Femur (tissue), 1 donor: ENCODE measurements around the gene AVEN.
"Not testable (repeated sequence)": the region's sequence is repeated elsewhere in the genome, so short reads cannot be mapped to it uniquely, and the experiment has no call there.

Source experiments
- DNase-seq: peaks from one replicate; pipeline ENCODE4 v3.0.0-alpha.2; 2017

Gene AVEN

GRCh38 chr15:34039790-34040113 lies 748 bp upstream of the AVEN start:
- DNase-seq, result no peak

- DNase-seq, result peak; percentile 89
These were observed 757 bp downstream of the AVEN start for GRCh38 chr15:34038023-34038870.

GRCh38 chr15:34031987-34032760 lies 6.8 kb downstream of the AVEN start:
- no peak for DNase-seq

- no peak for DNase-seq
These were observed 11.4 kb downstream of the AVEN start for GRCh38 chr15:34027606-34028005.

GRCh38 chr15:34025252-34025651 lies 13.8 kb downstream of the AVEN start:
- DNase-seq, result no peak

- no peak for DNase-seq
These were observed 15.1 kb downstream of the AVEN start for GRCh38 chr15:34023907-34024306.

GRCh38 chr15:34019369-34019990 lies 19.5 kb downstream of the AVEN start:
- DNase-seq, result no peak

- not testable (repeated sequence) for DNase-seq
These were observed 20.3 kb downstream of the AVEN start for GRCh38 chr15:34018738-34019137.

GRCh38 chr15:34018021-34018645 lies 20.9 kb downstream of the AVEN start:
- DNase-seq, result no peak

- no peak for DNase-seq
These were observed 24.4 kb downstream of the AVEN start for GRCh38 chr15:34014556-34014955.

GRCh38 chr15:34013746-34014145 lies 25.3 kb downstream of the AVEN start:
- no peak for DNase-seq

GRCh38 chr15:34012461-34013028 lies 26.5 kb downstream of the AVEN start:
- DNase-seq, result no peak

- peak; percentile 35 for DNase-seq
These were observed 27.5 kb downstream of the AVEN start for GRCh38 chr15:34011481-34011880.

GRCh38 chr15:34010921-34011320 lies 28.1 kb downstream of the AVEN start:
- no peak for DNase-seq

GRCh38 chr15:34009656-34010055 lies 29.3 kb downstream of the AVEN start:
- no peak for DNase-seq

- DNase-seq, result no peak
These were observed 32.6 kb downstream of the AVEN start for GRCh38 chr15:34006381-34006780.

GRCh38 chr15:34001536-34001935 lies 37.5 kb downstream of the AVEN start:
- DNase-seq, result no peak

- DNase-seq, result not testable (repeated sequence)
These were observed 43.3 kb downstream of the AVEN start for GRCh38 chr15:33995666-33996065.

- DNase-seq, result peak; percentile 18
These were observed 44.9 kb downstream of the AVEN start for GRCh38 chr15:33994005-33994615.

GRCh38 chr15:33988384-33988783 lies 50.6 kb downstream of the AVEN start:
- no peak for DNase-seq

- DNase-seq, result no peak
These were observed 51.6 kb downstream of the AVEN start for GRCh38 chr15:33987444-33987843.

GRCh38 chr15:33985751-33986150 lies 53.3 kb downstream of the AVEN start:
- no peak for DNase-seq
